Measurements from ENCODE around the gene MRE11. TPM values are rescaled to one million over a fixed set of nuclear protein-coding genes. Genes with fewer than 3 reads are reported as not detected.

Gene MRE11
- total RNA-seq = 8.1 TPM

DNA sequence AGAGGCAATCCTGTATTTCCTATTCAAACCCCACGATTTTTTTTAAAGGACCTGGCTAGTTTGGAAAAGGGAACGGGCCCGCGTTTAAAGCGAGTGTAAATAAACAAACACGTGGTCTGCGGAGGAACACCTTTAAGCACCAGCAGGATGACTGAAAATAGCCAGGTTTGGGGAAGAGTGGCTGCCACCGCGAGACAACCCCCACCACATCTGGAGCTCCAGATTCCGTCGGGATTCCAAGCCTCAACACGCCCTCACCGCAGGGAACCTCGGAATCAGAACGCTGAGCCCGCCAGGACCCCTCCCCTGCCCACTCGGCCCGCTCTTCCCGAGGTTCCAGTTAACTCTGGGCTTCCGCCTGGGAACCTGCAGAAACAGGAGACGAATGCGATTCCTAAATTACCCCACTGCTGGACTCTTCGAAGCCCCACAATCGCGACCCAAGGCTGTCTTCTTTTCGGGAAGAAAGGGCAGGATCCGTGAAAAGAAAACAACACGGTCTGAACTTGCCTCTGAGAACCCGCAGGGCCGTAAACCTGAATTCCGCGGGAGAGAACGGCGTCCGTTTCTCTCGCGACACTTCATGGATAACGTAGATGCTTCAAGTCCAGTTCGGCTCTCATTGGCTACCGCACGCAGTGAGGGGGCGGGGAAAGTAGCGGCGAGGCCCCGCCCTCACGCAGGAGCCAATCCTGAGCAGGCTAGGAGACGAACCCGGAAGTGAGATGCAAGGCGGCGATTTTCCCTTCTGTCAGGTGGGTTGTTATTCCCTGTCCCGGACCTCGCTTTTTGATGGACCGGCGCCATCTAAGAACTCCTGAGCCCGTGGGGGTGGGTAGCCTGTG lies at the start of gene MRE11, which contains the start of gene ANKRD49:
Gene MRE11, minus strand, starts transcription at position 564 of the 845 bp plus-strand sequence. CDS start 1,043 bp downstream, outside the sequence.
Gene ANKRD49, plus strand, starts transcription at position 704 of the 845 bp plus-strand sequence. CDS start 2,710 bp downstream, outside the sequence.
- peak; percentile 92 to 99 (median 97) for DNase-seq (ENCODE audit: low read depth in 2 of 3, low spot score in 2 of 3)

- DNase-seq (ENCODE audit: low read depth in 2 of 3, low spot score in 2 of 3) = no peak
Measured at GRCh38 chr11:94539420-94539819, 45.8 kb upstream of the MRE11 start.

DNA sequence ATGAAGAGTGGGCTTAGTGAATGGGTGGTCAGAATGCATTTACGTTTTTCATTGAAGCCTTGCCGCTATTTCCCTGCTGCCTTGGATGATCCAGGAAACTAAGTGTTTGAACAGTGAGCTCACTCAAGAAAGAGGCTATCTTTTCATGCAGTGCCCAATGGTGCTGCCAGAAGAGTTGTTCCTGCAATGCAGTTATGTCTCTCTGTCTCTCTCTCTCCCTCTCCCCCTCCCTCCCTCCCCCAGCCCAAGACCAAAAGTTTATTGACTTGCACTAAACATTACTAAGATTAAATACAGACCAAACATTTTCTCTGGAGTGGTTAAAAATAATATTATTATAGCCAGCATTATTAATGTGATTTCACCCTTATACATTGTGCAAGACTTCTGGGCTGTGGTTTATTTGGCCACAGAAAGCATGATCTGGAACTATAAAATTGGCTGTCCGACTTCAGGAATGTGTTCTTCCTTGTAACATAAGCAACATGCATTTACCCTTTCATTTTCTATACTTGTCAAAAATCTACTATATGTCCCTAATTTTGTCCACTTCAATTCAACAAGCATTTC lies 43.5 kb upstream of the MRE11 start:
- no peak for DNase-seq (ENCODE audit: low read depth in 2 of 3, low spot score in 2 of 3)

- DNase-seq (ENCODE audit: low read depth in 2 of 3, low spot score in 2 of 3) = no peak
Measured at GRCh38 chr11:94536386-94536785, 42.7 kb upstream of the MRE11 start.

DNA sequence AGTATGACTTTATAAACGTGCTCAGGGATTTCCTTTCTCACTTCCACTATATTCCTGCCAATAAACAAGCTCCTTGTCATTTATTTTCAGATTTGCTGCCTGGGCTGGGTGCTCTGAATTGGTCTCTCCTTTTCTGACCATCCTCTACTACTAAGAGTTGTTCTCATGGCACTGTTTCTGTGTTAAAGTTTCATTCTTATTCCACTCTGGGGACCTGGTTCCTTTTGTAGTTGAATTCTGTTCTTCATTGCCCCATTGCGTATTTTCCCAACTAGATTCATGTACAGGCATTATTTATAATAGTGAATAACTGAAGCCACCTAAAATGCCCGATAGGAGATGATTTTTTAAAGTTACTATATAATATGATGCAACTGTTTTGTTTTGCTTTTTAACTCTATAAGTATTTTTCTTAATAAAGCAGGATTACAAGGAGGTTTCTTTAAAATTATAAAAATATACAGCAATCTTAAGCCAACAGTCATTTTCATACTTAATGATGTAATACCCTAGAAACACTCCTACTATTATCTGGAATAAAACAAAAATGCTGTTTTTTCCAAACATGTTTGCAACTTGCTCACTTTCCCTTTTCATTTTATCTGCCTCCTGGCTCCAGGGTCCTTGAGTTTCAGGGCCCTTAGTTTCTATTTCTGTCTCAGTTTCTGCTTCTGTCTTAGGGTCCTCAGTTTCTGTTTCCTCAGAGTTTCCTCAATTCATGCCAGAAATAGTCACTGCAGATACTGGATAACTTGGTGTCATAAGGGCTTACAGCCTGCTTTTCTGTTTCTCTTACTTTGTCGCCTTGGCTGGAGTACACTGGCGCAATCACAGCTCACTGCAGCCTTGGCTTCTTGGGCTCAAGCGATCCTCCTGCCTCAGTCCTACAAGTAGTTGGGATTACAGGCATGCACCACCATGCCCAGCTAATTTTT lies 40.3 kb upstream of the MRE11 start:
- no peak for DNase-seq (ENCODE audit: low read depth in 2 of 3, low spot score in 2 of 3)

DNA sequence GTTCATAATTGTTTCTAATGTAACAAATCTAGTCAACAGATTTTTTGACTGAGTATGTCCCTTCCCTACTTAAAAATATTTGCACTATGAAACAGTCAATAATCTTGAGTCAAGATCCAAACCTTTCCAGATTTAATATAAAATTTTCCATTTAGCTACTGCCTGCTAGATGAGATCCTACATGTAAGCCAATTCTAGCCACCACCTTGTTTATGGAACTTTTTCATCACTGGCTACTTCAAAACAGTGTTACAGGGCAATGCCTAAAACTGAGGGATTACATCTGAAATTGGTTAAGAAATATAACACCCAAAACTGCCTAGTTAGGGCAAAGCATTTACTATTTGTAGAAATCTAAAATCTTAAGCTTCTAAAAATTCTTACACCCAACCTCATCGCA lies 39.6 kb upstream of the MRE11 start:
- no peak for DNase-seq (ENCODE audit: low read depth in 2 of 3, low spot score in 2 of 3)

DNA sequence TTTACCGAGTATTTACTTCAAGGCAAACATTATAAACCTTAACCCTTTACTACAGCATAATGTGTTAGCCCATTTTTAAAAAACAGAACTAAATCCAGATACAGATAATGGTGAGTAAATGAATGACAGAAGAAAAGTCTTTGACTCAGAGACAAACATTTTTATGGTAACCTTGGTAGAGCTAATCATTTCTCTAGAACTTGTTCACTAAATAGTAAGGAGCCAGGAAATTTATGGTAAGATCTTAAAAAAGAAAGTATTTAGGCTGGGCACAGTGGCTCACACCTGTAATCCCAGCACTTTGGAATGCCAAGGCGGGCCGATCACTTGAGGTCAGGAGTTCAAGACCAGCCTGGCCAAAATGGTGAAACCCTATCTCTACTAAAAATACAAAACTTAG lies 38.6 kb upstream of the MRE11 start:
- no peak for DNase-seq (ENCODE audit: low read depth in 2 of 3, low spot score in 2 of 3)

DNA sequence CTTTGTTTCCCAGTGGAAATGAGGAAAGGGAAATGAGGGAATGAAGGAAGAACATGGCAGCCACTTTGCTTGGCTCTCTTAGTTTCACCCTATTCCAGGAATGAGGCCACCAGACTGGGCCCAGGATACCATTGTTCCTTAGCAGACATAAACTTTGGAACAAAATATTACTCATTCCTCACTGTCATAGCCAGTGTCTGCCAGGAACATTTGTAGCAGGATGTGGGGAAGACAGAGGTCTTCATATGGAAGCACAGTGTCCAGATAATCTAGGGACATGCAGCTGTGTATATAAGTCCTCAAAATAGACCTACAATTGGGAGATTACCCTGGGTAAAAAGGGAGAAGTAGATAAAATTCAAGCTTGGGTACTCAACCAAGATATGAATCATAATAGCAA lies 34.9 kb upstream of the MRE11 start:
- no peak for DNase-seq (ENCODE audit: low read depth in 2 of 3, low spot score in 2 of 3)

DNA sequence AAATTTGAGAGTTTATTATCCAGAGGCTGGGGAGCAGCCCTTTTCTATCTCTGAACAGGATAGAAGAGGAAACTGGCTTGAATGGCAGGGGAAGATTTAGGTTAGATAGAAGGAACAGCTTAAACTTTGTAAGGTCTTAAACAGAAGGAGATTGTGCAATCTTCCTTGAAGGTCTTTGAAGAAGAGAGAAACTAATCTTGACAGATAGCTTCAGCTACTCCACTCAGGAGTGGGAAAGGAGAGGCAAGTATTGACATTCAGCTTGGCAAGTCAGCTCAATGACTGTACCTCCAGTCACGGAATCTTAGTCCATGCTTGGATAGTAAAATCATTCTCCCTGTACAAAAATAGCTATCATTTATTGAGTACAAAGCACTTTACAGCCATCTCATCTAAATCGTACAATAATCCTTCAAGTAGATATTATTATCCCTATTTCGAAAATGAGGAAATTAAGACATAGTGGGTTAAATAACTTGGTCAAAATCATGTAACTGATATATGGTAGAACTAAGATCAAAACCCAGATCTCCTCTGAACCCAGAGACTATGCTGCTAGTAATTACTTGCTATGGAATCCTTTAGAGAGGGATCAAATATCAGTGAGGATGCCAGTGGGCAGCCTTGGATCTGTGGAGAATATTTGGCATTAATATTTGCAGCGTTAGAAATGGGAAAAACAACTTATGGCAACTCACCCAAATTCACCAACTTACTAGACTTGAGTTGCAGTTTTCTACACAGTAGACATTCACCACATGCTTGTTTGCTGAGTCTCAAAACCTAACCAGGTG lies 33.2 kb upstream of the MRE11 start:
- DNase-seq (ENCODE audit: low read depth in 2 of 3, low spot score in 2 of 3) = no peak

- DNase-seq (ENCODE audit: low read depth in 2 of 3, low spot score in 2 of 3) = peak in 1 of 3 donors; percentile 69
Measured at GRCh38 chr11:94525546-94526324, 32.1 kb upstream of the MRE11 start.

DNA sequence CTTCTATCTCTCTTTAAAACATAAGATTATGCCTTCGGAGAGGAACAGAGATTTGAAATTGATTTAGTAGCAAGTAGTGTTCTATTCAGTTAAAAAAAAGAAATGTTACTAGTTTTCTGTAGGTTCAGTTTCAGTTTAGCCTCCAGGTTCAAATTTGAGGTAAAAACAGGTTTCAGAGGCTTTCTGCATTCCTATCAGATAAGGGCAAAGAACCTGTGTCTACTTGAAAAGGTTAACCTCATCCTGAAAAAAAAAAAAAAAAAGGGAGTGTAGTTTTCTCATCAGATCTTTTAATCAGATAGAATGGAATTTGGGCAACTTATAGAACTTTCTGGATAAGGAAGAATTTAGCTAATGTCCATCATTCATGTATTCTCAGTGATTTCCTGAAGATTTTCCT lies 30.7 kb upstream of the MRE11 start:
- no peak for DNase-seq (ENCODE audit: low read depth in 2 of 3, low spot score in 2 of 3)

- peak in 1 of 3 donors; percentile 34 for DNase-seq (ENCODE audit: low read depth in 2 of 3, low spot score in 2 of 3)
Measured at GRCh38 chr11:94521684-94522083, 28.0 kb upstream of the MRE11 start.

DNA sequence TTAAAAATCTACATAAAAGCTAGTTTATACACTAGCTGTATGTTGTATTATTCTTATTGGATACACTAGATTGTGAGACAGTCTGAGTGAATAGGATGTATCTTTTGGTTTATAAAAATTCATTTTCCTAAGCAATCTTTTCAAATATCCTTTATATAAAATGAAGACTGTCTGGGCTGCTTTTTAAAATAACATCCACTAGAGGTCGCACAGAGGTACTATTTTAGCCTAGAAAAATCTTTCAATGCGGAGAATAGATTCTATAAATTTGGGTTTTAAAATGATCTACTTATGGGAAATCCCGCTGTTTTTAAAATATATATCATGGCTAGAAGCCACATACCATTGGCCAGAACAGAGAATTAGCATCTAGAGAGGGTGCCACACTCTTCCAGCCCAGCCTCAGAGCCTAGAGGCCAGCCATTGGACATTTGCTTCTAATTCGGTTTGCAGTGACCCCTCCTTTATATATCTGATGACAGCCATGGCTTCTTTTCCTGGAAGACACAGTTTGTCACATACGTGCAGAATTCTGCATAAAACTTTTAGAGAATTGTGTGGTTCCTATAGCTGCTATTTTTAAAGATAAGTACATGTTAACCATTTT lies 25.9 kb upstream of the MRE11 start:
- DNase-seq (ENCODE audit: low read depth in 2 of 3, low spot score in 2 of 3) = peak in 2 of 3 donors; percentile 28 to 60

- DNase-seq (ENCODE audit: low read depth in 2 of 3, low spot score in 2 of 3) = no peak
Measured at GRCh38 chr11:94518300-94518699, 24.7 kb upstream of the MRE11 start.

- DNase-seq (ENCODE audit: low read depth in 2 of 3, low spot score in 2 of 3) = no peak
Measured at GRCh38 chr11:94516725-94517124, 23.1 kb upstream of the MRE11 start.

- DNase-seq (ENCODE audit: low read depth in 2 of 3, low spot score in 2 of 3) = no peak
Measured at GRCh38 chr11:94515398-94515797, 21.8 kb upstream of the MRE11 start.

DNA sequence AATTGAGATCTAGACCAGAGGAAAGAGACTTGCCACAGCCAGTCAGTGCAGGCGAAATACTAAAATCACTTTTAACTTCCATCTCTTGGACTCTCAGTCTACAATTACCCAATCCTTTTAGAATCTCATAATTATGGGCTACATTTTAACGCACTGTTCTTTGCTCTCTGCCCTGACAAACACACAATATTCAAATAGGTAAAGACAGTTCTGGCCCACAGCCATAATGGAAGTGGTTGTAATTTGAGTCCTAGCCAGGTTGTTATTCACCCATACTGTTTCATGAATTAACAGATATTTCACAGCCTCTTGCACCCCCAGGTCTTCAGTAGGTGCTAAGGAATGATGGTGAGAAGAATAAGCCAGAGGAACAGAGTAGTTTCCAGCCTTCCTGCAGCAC lies 19.4 kb upstream of the MRE11 start:
- peak in 1 of 3 donors; percentile 28 for DNase-seq (ENCODE audit: low read depth in 2 of 3, low spot score in 2 of 3)

DNA sequence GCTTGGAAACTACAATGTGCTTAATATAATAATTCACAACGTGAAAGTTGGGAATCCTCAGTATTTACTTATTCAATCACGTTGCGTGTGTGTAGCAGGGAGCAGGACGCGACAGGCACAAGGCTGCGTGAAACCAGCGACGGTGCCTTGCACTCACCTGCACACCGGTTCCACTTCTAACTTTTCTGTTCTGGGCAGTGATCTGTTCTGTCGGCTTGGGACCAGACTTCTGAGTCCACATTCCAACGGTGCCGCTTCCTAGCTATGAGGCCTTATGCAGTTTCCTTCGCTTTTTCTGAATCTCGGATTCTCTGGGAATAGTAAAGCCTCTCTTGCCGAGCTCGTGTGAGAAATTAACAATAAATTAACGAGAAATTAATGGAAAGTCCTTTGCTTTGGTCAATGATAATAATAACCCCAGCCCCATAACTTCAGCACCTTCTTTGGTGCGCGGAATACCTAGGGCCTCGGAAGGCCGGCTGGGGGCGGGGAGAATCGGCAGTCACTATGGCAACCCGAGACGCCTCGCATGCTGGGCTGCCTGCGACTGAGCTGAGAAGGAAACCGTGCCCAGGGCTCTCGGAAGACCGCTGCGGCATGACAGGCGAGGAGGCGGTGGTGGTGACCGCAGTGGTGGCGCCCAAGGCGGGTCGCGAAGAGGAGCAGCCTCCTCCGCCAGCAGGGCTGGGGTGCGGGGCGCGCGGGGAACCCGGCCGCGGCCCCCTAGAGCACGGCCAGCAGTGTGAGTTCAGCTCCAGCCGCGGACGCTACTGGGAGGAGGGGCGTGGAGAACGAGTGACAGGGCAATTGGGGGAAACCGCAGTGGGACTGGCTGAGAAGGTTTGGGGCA lies 18.5 kb upstream of the MRE11 start, which contains the start of gene C11orf97:
Gene C11orf97, plus strand, starts transcription at position 530 of the 850 bp plus-strand sequence. Its CDS starts 68 bp downstream, at position 598.
- DNase-seq (ENCODE audit: low read depth in 2 of 3, low spot score in 2 of 3) = peak in 2 of 3 donors; percentile 46 to 58
